ENCODE data around the gene OR2Y1. TPM values are rescaled to one million over a fixed set of nuclear protein-coding genes. Genes with fewer than 3 reads are reported as not detected.

The OR2Y1 gene
- total RNA-seq, 2 experiments from 2014 or later = not detected

GRCh38 chr5:180692429-180692828, 47.4 kb downstream of the OR2Y1 start:
- H3K27ac Mint-ChIP-seq = no peak overlapping the region
- H3K36me3 Mint-ChIP-seq (ENCODE audit: low read depth) = no peaks in the 10 kb centered on the region
- H3K4me3 Mint-ChIP-seq = no peak overlapping the region
- ATAC-seq = no peak
- H3K9me3 Mint-ChIP-seq (ENCODE audit: insufficient read depth) = no peaks in the 10 kb centered on the region
- H3K27me3 Mint-ChIP-seq (ENCODE audit: low read depth) = peaks cover 7% of the 10 kb centered on the region
- DNase-seq = no peak
- ChIA-PET POLR2A (no interaction called here), CTCF (interaction anchor here (0.8 to 3.1 kb wide), 3 partner anchors 8 to 25 kb away, joined by 3 to 19 read pairs (median 6); no protein-coding TSS in a partner anchor)
- peaks cover 27% of the 10 kb centered on the region for H3K4me1 Mint-ChIP-seq (ENCODE audit: low read depth)

GRCh38 chr5:180691046-180691445, 48.8 kb downstream of the OR2Y1 start:
- peaks cover 27% of the 10 kb centered on the region for H3K4me1 Mint-ChIP-seq (ENCODE audit: low read depth)

GRCh38 chr5:180690562-180690961, 49.3 kb downstream of the OR2Y1 start:
- H3K9me3 Mint-ChIP-seq (ENCODE audit: insufficient read depth) = no peaks in the 10 kb centered on the region
- no peak overlapping the region for H3K27ac Mint-ChIP-seq
- peaks cover 27% of the 10 kb centered on the region for H3K4me1 Mint-ChIP-seq (ENCODE audit: low read depth)
- H3K36me3 Mint-ChIP-seq (ENCODE audit: low read depth) = no peaks in the 10 kb centered on the region
- ChIA-PET POLR2A (no interaction called here), CTCF (interaction anchor here (3.1 kb wide), 1 partner anchor 27 kb away, joined by 19 read pairs; no protein-coding TSS in a partner anchor)
- peaks cover 6% of the 10 kb centered on the region for H3K27me3 Mint-ChIP-seq (ENCODE audit: low read depth)
- H3K4me3 Mint-ChIP-seq = no peak overlapping the region
- ATAC-seq = no peak
- no peak for DNase-seq

More at GRCh38 chr5:180691046-180691445, 48.8 kb downstream of the OR2Y1 start:
- ChIA-PET POLR2A (interaction anchor here (0.8 kb wide), 1 partner anchor 112 kb away, joined by 4 read pairs; no protein-coding TSS in a partner anchor), CTCF (interaction anchor here (3.1 kb wide), 1 partner anchor 27 kb away, joined by 19 read pairs; no protein-coding TSS in a partner anchor)
- Mint-ChIP-seq H3K27ac (no peak overlapping the region), H3K4me3 (no peak overlapping the region), H3K27me3 (ENCODE audit: low read depth) (peaks cover 6% of the 10 kb centered on the region), H3K36me3 (ENCODE audit: low read depth) (no peaks in the 10 kb centered on the region), H3K9me3 (ENCODE audit: insufficient read depth) (no peaks in the 10 kb centered on the region)
- DNase-seq = no peak
- no peak for ATAC-seq

GRCh38 chr5:180689775-180690174, 50.1 kb downstream of the OR2Y1 start:
- Mint-ChIP-seq H3K4me3 (peak overlapping the region; percentile 65), H3K27ac (peak overlapping the region; percentile 86), H3K9me3 (ENCODE audit: insufficient read depth) (no peaks in the 10 kb centered on the region), H3K4me1 (ENCODE audit: low read depth) (peaks cover 29% of the 10 kb centered on the region), H3K36me3 (ENCODE audit: low read depth) (no peaks in the 10 kb centered on the region), H3K27me3 (ENCODE audit: low read depth) (peaks cover 6% of the 10 kb centered on the region)
- no peak for DNase-seq
- ChIA-PET CTCF (interaction anchor here (2.4 to 3.1 kb wide), 2 partner anchors 28 to 29 kb away, joined by 19 read pairs; no protein-coding TSS in a partner anchor), POLR2A (no interaction called here)
- ATAC-seq = no peak

Other genes with a start within 250 kb of the OR2Y1 start
- gene CNOT6, start 245.7 kb downstream of the OR2Y1 start, total RNA-seq = 10 to 100 TPM; 36.3 to 43.0 TPM
- not detected for gene SCGB3A1, start 148.6 kb downstream of the OR2Y1 start, total RNA-seq
- gene FLT4, start 90.5 kb downstream of the OR2Y1 start, total RNA-seq = 1 to 10 TPM in 1 of 2 experiments, under 1 TPM in 1; 0.90 to 1.6 TPM
- gene MGAT1, start 62.7 kb upstream of the OR2Y1 start, total RNA-seq = 100 to 1,000 TPM; 154 to 161 TPM
- 10 to 100 TPM; 22.8 to 25.3 TPM for gene ZFP62, start 121.2 kb upstream of the OR2Y1 start, total RNA-seq
- not detected for gene BTNL8, start 159.1 kb upstream of the OR2Y1 start, total RNA-seq
- not detected for gene BTNL3, start 248.8 kb upstream of the OR2Y1 start, total RNA-seq

All from activated CD8-positive, alpha-beta T cell treated with anti-CD3 and anti-CD28 coated beads, Interleukin-2, amount 10 ng/mL, durations not matched to agents 7 days and 5 days (primary cell).